ENCODE measurements around the gene FAM3D.

Gene FAM3D

DNA sequence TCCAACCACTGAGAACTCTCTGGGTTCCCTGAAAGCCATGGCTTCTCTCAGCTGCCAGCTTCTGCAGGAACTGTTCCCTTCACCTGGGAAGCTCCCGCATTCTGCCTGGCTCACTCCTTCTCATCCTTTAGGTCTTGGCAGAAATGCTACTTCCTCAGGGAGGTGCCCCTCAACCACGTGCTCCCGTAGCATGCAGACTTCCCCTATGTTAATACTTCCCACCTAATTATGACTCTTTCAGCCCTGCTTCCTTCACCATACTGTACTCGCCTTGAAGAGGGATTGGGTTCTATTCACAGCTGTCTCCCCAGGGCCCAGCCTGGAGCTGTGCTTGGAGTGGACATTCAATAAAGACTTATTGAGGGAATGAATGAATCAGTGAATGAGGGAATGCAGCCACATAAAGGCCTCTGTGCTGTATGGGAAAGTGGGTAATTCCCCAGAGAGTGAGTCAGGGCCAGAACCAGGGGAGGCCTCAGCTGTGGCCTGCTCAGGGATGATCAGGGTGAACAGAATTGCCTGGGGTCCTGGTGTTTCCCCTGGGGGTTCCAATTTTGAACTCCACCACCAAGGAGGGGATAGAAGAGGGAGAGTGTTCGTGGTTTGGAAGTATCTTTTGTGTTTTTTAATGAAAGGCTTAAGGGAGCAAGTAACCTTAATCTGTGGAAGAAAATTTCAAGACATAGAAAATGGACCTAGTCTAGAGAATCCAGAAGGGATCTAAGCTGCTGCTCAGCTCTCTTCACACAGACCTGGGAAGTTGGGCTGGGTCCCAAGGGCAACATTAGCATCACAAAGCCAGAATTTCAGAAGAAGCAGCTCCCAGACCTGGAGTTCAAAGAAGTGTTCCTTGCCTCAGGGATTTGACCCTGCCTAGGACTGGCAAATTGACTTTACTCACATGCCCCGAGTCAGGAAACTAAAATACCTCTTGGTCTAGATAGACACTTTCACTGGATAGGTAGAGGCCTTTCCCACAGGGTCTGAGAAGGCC is 74.8 kb downstream of the FAM3D start:
- DNase-seq (ENCODE audit: low read depth): no peak

- no peak for DNase-seq (ENCODE audit: low read depth)
These were observed 78.5 kb downstream of the FAM3D start for GRCh38 chr3:58588030-58588614.

- DNase-seq (ENCODE audit: low read depth): no peak
These were observed 79.8 kb downstream of the FAM3D start for GRCh38 chr3:58586776-58587192.

- DNase-seq (ENCODE audit: low read depth): no peak
These were observed 80.6 kb downstream of the FAM3D start for GRCh38 chr3:58585994-58586393.

DNA sequence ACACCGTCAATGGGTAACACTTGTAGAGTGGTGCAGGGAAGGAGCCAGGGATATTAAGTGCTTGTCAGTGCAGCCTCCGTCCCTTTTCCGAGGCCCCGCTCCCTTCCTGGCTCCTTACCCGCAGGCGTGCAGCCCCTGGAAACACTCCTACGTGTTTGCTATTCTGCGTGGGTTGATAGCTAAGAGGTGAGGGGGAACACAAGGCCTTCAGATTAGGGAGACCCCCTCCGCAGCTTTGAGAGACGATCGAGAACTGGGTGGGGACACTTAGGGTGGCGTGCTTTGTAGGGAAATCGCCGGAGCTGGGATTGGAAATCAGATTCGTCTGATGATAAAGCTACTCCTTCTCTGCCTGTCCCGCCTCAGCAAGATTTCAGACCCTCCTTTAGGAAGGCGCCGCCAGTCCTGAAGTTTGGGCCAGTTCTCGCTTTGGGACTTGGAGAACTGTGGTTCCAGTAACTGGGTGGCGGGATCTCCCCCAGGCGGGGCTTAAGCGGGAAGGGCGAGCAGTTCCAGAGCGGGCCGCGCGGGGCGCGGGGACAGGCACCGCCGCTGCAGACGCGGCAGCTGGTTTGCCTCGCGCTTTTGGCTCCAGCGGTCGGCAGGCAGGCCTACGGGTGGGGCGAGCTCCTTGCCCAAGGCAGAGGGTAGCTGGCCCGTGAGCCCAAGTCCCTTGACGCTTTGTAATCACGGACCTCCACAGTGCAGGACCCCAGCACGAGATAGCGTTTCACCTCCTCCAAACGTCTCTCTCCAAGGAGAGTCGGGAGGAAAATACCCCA is 81.4 kb downstream of the FAM3D start:
- DNase-seq (ENCODE audit: low read depth): peak; percentile 50

DNA sequence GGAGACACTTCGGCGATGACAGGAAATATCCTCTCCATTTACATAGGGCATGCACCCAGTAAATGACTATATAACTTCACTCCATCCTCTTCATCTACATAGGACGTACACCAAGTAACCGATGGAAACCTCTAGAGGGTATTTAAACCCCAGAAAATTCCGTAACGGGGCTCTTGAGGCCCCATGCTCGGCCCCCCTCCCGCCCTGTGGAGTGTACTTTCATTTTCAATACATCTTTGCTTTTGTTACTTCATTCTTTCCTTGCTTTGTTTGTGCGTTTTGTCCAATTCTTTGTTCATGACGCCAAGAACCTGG is 81.9 kb downstream of the FAM3D start:
- no peak for DNase-seq (ENCODE audit: low read depth)

Data from stromal cell of bone marrow (primary cell).